Suprapubic skin (tissue), 4 donors: ENCODE measurements around the gene LRCOL1. TPM values are rescaled to one million over a fixed set of nuclear protein-coding genes. Genes with fewer than 3 reads are reported as not detected.

Source experiments
- DNase-seq, 2 donors: peaks; one replicate each; pipeline ENCODE4 v3.0.0-alpha.2; 2019; ENCODE audit warnings: low spot score in 2 of 2
- H3K27ac ChIP-seq: fragments of 200-600 bp; sonication (generic); one replicate; pipeline ENCODE4 v1.5.1; 2019
- H3K27me3 ChIP-seq: fragments of 200-600 bp; sonication (generic); one replicate; pipeline ENCODE4 v1.5.1; 2019
- H3K36me3 ChIP-seq: fragments of 200-600 bp; sonication (generic); one replicate; pipeline ENCODE4 v1.5.1; 2019
- H3K4me1 ChIP-seq: fragments of 200-600 bp; sonication (generic); one replicate; pipeline ENCODE4 v1.5.1; 2019
- H3K4me3 ChIP-seq: fragments of 200-600 bp; sonication (generic); one replicate; pipeline ENCODE4 v1.5.1; 2019; ENCODE audit warnings: mild to moderate bottlenecking
- H3K9me3 ChIP-seq: fragments of 200-600 bp; sonication (generic); one replicate; pipeline ENCODE4 v1.5.1; 2019
- CTCF ChIP-seq, 2 donors: fragments of 200-600 bp in 1 of 2; fragments of 450-650 bp in 1 of 2; sonication (generic) in 1 of 2; IDR thresholded peaks; one replicate each; pipeline ENCODE4 v1.5.1; 2016 to 2019; ENCODE audit warnings: antibody characterized with exemption in 2 of 2, mild to moderate bottlenecking in 1 of 2, moderate library complexity in 1 of 2
- EP300 ChIP-seq: sonication (generic); formaldehyde crosslinking; IDR thresholded peaks from one replicate; pipeline ENCODE4 v1.6.1; 2017; ENCODE audit warnings: antibody characterized with exemption
- POLR2A ChIP-seq, 2 donors: fragments of 450-650 bp; IDR thresholded peaks; one replicate each; pipeline ENCODE4 v1.6.1; 2017; ENCODE audit warnings: antibody characterized with exemption in 2 of 2, mild to moderate bottlenecking in 2 of 2, moderate library complexity in 2 of 2
- POLR2AphosphoS5 ChIP-seq, 3 donors: sonication (generic); formaldehyde crosslinking; IDR thresholded peaks; one replicate each; pipeline ENCODE4 v1.6.1; 2017; ENCODE audit warnings: antibody characterized with exemption in 3 of 3
- WGBS: methylation state at CpG from one replicate; pipeline ENCODE4 v1.1.5; 2018; 5-methylcytosine and 5-hydroxymethylcytosine counted together
- total RNA-seq, 4 donors: library from RNA; depleted of rRNA; stranded (reverse); fragments of >200 nt; gene quantifications; one replicate each; pipeline ENCODE4 v1.1.0, GENCODE V29; 2016

Gene LRCOL1
- total RNA-seq, 4 donors from 2014 or later, result not detected

- TF ChIP-seq CTCF (IDR thresholded peaks at IDR 0.05) (no peak), POLR2A (IDR thresholded peaks at IDR 0.05) (no peak), POLR2AphosphoS5 (IDR thresholded peaks at IDR 0.05) (no peak), EP300 (no peak)
- H3K36me3 ChIP-seq, result peaks cover 75% of the 10 kb centered on the region
- no peak for DNase-seq
- 81% methylated on average over 11 of the region's 11 CpGs for WGBS
- H3K27me3 ChIP-seq, result no peaks in the 10 kb centered on the region
- no peak overlapping the region for H3K27ac ChIP-seq
- H3K9me3 ChIP-seq, result no peaks in the 10 kb centered on the region
- no peak overlapping the region for H3K4me3 ChIP-seq
- H3K4me1 ChIP-seq, result peaks cover 7% of the 10 kb centered on the region
These were observed 31.6 kb downstream of the LRCOL1 start for GRCh38 chr12:132578826-132579225.

GRCh38 chr12:132578118-132578517 is 32.3 kb downstream of the LRCOL1 start:
- 80% methylated on average over 7 of the region's 11 CpGs for WGBS
- no peak overlapping the region for H3K27ac ChIP-seq
- no peaks in the 10 kb centered on the region for H3K9me3 ChIP-seq
- peaks cover 7% of the 10 kb centered on the region for H3K4me1 ChIP-seq
- H3K36me3 ChIP-seq, result peaks cover 79% of the 10 kb centered on the region
- no peak for TF ChIP-seq EP300
- TF ChIP-seq CTCF (IDR thresholded peaks at IDR 0.05), result no peak
- no peak for TF ChIP-seq POLR2A (IDR thresholded peaks at IDR 0.05)
- TF ChIP-seq POLR2AphosphoS5 (IDR thresholded peaks at IDR 0.05), result no peak
- H3K4me3 ChIP-seq, result no peak overlapping the region
- DNase-seq, result no peak
- no peaks in the 10 kb centered on the region for H3K27me3 ChIP-seq

- Histone ChIP-seq H3K36me3 (peaks cover 78% of the 10 kb centered on the region), H3K27ac (no peak overlapping the region), H3K9me3 (no peaks in the 10 kb centered on the region), H3K4me1 (peaks cover 7% of the 10 kb centered on the region), H3K4me3 (no peak overlapping the region), H3K27me3 (no peaks in the 10 kb centered on the region)
- TF ChIP-seq EP300 (no peak), POLR2AphosphoS5 (IDR thresholded peaks at IDR 0.05) (no peak), POLR2A (IDR thresholded peaks at IDR 0.05) (no peak), CTCF (IDR thresholded peaks at IDR 0.05) (no peak)
- 88% methylated on average over 4 of the region's 22 CpGs for WGBS
- no peak for DNase-seq
These were observed 33.0 kb downstream of the LRCOL1 start for GRCh38 chr12:132577191-132577920.

GRCh38 chr12:132576701-132577100 is 33.7 kb downstream of the LRCOL1 start:
- Histone ChIP-seq H3K36me3 (peaks cover 79% of the 10 kb centered on the region), H3K27ac (no peak overlapping the region), H3K4me3 (no peak overlapping the region), H3K9me3 (no peaks in the 10 kb centered on the region), H3K4me1 (peaks cover 7% of the 10 kb centered on the region), H3K27me3 (no peaks in the 10 kb centered on the region)
- TF ChIP-seq EP300, result no peak
- TF ChIP-seq POLR2AphosphoS5 (IDR thresholded peaks at IDR 0.05), result no peak
- no peak for TF ChIP-seq CTCF (IDR thresholded peaks at IDR 0.05)
- DNase-seq, result no peak
- 94% methylated on average over 7 of the region's 12 CpGs for WGBS

GRCh38 chr12:132575661-132576060 is 34.7 kb downstream of the LRCOL1 start:
- 93% methylated on average over 8 of the region's 11 CpGs for WGBS
- no peak for DNase-seq
- Histone ChIP-seq H3K27ac (no peak overlapping the region), H3K36me3 (peaks cover 83% of the 10 kb centered on the region), H3K9me3 (no peaks in the 10 kb centered on the region), H3K4me3 (no peak overlapping the region), H3K27me3 (no peaks in the 10 kb centered on the region), H3K4me1 (peaks cover 7% of the 10 kb centered on the region)
- TF ChIP-seq EP300, result no peak
- TF ChIP-seq POLR2AphosphoS5 (IDR thresholded peaks at IDR 0.05), result no peak
- TF ChIP-seq POLR2A (IDR thresholded peaks at IDR 0.05), result no peak
- no peak for TF ChIP-seq CTCF (IDR thresholded peaks at IDR 0.05)
